IPS-15b (cell line): ENCODE measurements around the gene MNT.

ENCODE experiments used
- H3K27me3 ChIP-seq: one replicate; pipeline ENCODE4 v1.6.1; 2013; ENCODE audit warnings: low read length; ENCODE audit not compliant: control insufficient read depth, insufficient read depth
- H3K36me3 ChIP-seq: one replicate; pipeline ENCODE4 v1.6.1; 2013; ENCODE audit warnings: low read length; ENCODE audit not compliant: control insufficient read depth, insufficient read depth
- H3K4me1 ChIP-seq: one replicate; pipeline ENCODE4 v1.6.1; 2013; ENCODE audit warnings: mild to moderate bottlenecking, low read length; ENCODE audit not compliant: control insufficient read depth, insufficient read depth
- H3K4me3 ChIP-seq: one replicate; pipeline ENCODE4 v1.5.1; 2013; ENCODE audit warnings: low read depth, low read length
- H3K9ac ChIP-seq: one replicate; pipeline ENCODE4 v1.6.1; 2013; ENCODE audit warnings: low read depth, mild to moderate bottlenecking, low read length
- H3K9me3 ChIP-seq: one replicate; pipeline ENCODE4 v1.6.1; 2013; ENCODE audit warnings: mild to moderate bottlenecking, low read length; ENCODE audit not compliant: control insufficient read depth, insufficient read depth

Gene MNT

DNA sequence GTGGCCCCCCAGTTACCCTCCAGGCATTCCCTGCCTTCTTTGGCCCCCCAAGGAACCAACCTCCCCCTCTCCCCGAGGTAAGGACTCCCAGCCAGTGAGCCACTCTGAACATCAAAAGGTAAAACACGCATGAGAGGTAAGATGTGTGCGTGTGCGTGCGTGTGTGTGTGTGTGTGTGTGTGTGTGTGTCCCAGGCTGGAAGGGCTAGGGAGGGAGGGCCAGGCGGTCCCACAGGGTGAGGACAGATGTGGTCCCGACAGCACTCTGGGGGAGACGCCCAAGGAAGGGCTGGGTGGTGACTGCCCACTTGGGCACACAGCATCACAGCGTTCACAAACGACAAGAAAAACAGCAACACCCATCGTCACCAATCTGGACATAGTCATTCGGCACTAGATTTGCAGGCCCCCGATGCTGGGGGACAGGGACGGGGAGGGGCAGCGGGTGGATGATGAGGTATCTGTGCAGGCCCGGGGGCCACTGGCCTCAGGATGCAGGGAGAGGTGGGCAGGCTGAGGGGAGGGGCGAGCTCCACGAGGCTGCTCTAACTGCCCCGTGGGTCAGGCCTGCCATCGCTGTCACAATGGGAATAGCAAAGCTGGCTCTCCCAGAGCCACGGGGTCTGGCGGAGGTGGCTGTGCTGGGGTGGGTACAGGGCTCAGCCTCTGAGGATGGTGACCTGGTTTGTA is 16.3 kb downstream of the MNT start:
- no peak overlapping the region for H3K9ac ChIP-seq
- H3K36me3 ChIP-seq, result peaks cover 14% of the 10 kb centered on the region
- H3K27me3 ChIP-seq, result no peaks in the 10 kb centered on the region
- no peak overlapping the region for H3K4me3 ChIP-seq
- H3K4me1 ChIP-seq, result peaks cover 2% of the 10 kb centered on the region
- H3K9me3 ChIP-seq, result no peaks in the 10 kb centered on the region

DNA sequence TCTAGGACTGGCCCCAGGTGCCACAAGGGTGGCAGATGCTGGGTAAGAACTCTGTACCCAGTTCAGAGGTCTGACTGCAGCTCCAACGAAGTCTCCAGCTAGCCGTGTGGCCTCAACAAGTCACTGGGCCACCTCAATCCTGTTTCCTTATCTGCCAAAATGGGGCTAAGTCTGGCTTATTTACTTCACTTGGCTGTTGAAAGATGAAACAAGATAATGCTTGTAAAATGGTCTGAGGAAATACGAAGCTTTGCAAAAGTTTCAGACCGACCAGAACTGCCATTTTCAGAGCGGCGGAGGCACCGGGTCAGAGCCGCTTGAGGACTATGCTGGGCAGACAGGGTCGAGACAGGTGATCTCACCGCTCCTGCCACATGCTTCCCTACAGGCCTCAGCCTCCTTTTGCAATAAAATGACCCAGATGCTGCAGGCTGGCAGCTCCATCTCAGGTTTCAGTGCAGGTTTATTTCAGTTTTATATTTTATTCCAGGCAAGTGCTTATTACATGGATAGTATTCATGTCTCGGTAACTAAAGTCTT is 17.2 kb downstream of the MNT start:
- H3K9me3 ChIP-seq, result no peaks in the 10 kb centered on the region
- peaks cover 19% of the 10 kb centered on the region for H3K36me3 ChIP-seq
- H3K9ac ChIP-seq, result peak overlapping the region; percentile 16
- H3K4me3 ChIP-seq, result no peak overlapping the region
- no peaks in the 10 kb centered on the region for H3K27me3 ChIP-seq
- H3K4me1 ChIP-seq, result peaks cover 2% of the 10 kb centered on the region

DNA sequence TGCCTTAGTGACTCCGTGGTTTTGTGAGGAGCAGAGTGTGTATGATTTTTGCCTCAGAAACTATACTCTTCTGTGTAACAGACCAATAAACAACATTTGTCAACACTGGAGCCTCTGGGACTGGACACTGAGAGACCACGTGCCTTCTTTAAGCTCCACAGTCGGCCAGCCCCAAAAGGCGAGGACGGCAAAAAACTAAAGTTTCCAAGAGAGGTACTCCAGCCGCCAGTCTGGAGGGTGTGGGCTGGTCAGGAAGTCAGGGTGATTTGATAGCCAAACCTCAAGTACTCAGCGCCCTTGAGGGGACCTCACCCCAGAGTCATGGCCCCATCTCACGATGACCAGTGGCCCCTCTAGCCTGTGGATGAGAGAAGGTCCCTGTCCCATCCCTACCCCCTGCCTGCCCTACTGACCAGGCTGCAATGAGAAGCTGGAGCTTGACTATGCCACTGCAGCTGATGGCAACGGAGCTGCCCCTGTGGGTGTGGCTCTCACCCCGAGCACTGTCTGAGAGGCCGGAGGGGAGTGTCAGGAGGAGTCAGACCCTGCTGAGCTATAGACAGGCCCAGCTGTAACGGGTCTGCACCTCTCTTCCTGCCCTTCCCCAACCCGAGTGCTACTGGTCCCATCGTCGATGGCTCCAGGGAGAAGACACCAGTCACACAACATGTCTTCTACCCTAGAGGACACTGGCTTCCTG is 19.8 kb downstream of the MNT start:
- no peak overlapping the region for H3K9ac ChIP-seq
- H3K9me3 ChIP-seq, result no peaks in the 10 kb centered on the region
- no peaks in the 10 kb centered on the region for H3K4me1 ChIP-seq
- H3K27me3 ChIP-seq, result no peaks in the 10 kb centered on the region
- H3K4me3 ChIP-seq, result no peak overlapping the region
- peaks cover 25% of the 10 kb centered on the region for H3K36me3 ChIP-seq

DNA sequence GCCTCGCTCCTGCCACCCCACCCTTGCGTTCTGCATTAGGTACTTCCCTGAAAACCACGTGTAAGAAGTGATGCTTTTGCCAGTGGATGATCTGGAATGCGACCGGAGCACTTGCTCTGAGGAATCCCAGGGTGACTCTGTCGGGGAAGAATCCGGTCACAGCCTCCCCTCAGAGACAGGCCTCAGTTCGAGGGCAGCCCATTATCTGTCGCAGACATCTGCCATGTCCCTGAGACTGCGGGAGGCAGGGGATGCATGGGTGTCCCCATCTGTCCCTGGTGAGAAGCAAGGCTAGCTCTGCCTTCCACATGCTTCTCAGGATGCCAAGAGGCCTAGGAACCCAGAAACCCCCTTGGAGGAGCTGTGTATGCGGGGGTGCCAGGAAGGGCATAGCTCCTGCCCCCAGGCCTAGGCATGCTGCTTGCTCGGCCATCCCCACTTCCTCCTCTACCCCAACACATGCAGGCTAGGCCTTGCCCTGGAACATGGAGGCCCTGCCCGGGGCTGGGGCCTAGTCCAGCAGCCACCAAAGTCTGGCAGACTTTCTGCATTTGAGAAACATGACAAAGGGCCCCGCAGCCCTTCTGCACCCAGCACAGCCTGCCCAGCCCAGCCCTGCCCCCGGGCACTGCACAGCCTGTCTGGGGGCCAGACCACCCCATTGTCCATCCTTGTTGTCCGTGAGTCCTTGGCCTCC is 20.5 kb downstream of the MNT start:
- Histone ChIP-seq H3K9me3 (no peaks in the 10 kb centered on the region), H3K9ac (no peak overlapping the region), H3K27me3 (no peaks in the 10 kb centered on the region), H3K4me3 (no peak overlapping the region), H3K4me1 (no peaks in the 10 kb centered on the region), H3K36me3 (peaks cover 27% of the 10 kb centered on the region)

DNA sequence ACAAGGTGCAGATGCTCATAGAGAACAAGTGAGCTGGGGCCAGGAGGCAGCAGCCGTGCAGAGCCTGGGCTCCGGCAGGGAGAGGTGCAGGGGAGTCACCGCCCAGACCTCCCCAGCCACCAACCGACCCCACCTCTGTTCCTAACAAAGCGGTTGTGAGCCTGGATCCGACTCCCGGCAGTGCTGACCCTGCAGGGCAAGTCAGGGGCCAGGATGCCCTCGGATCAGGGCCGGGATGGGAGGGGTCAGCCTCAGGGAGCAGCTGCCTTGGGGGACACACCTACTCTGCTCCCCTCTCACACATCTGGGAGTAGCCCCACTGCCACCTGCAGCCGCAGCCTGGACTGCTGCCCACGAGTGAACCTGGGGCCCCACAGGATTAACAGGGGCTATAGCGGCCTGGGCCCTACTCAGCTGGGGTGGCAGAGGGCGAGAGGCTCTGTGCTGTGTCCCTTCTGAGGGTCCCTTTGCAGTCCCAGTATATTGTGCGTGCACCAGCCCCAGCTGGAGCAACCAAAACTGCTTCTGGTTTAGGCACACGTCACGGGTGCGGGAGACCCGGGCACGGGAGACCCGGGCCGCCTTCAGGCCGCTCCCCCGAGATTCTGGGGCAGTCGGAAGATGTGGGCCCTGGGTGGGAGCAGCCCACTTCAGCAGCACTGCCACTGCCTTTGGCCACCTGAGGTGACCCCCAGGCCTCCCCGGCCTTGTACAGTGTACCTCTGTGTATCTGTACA is 21.2 kb downstream of the MNT start:
- Histone ChIP-seq H3K9ac (no peak overlapping the region), H3K9me3 (no peaks in the 10 kb centered on the region), H3K4me3 (no peak overlapping the region), H3K4me1 (no peaks in the 10 kb centered on the region), H3K27me3 (no peaks in the 10 kb centered on the region), H3K36me3 (peaks cover 31% of the 10 kb centered on the region)

DNA sequence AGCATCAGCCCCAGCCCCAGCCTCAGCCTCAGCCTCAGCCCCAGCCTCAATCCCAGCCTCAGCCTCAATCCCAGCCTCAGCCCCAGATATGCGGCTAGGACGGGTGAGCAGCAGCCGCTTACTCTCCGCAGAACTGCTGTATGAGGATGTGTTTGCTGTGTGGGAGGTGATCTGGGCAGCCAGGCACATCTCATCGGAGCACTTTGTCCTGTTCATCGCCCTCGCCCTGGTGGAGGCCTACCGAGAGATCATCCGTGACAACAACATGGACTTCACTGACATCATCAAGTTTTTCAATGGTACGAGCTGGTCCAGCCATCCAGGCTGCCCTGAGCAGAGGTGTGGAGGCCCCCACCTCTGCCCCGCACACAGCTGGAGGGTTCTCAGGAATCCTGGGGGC is 22.0 kb downstream of the MNT start:
- H3K9me3 ChIP-seq, result no peaks in the 10 kb centered on the region
- H3K36me3 ChIP-seq, result peaks cover 31% of the 10 kb centered on the region
- no peak overlapping the region for H3K4me3 ChIP-seq
- no peak overlapping the region for H3K9ac ChIP-seq
- H3K4me1 ChIP-seq, result no peaks in the 10 kb centered on the region
- H3K27me3 ChIP-seq, result no peaks in the 10 kb centered on the region

DNA sequence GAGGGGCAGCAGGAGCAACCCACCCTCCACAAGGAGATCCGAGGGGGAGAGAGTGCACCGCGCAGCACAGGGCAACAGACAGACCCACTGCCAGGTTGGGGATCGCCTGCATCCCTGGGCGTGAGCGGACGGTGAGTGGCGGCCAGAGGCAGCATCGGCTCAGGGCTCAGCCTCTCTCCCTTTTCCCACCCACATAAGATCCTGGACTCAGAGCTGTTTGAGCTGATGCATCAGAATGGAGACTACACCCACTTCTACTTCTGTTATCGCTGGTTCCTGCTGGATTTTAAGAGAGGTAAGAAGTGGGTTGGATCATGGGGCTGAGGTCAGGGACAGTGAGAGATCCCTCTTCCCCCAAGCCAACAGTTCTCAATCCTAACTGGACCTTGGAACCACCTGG is 23.2 kb downstream of the MNT start:
- no peak overlapping the region for H3K9ac ChIP-seq

DNA sequence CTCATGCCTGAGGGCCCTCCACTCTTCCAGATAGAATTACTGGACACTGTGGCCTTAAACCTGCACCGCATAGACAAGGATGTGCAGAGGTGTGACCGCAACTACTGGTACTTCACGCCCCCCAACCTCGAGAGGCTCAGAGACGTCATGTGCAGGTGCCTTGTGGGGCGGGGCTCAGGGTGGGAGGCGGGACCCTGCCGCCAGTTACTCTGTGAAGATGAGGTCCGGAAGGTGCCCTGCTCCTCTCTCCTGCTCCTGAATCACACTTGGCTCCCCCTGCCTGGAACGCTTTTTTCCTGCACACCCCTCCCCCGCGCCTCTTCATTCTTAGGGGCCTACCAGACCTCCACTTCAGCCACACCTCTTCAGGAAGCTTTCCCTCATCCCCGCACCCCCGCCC is 24.8 kb downstream of the MNT start:
- H3K9me3 ChIP-seq, result no peaks in the 10 kb centered on the region
- H3K9ac ChIP-seq, result no peak overlapping the region
- H3K36me3 ChIP-seq, result peaks cover 46% of the 10 kb centered on the region
- no peaks in the 10 kb centered on the region for H3K4me1 ChIP-seq
- no peaks in the 10 kb centered on the region for H3K27me3 ChIP-seq
- no peak overlapping the region for H3K4me3 ChIP-seq

More for the DNA sequence above, 23.2 kb downstream of the MNT start:
- Histone ChIP-seq H3K4me1 (no peaks in the 10 kb centered on the region), H3K4me3 (no peak overlapping the region), H3K36me3 (peaks cover 42% of the 10 kb centered on the region), H3K9me3 (no peaks in the 10 kb centered on the region), H3K27me3 (no peaks in the 10 kb centered on the region)

DNA sequence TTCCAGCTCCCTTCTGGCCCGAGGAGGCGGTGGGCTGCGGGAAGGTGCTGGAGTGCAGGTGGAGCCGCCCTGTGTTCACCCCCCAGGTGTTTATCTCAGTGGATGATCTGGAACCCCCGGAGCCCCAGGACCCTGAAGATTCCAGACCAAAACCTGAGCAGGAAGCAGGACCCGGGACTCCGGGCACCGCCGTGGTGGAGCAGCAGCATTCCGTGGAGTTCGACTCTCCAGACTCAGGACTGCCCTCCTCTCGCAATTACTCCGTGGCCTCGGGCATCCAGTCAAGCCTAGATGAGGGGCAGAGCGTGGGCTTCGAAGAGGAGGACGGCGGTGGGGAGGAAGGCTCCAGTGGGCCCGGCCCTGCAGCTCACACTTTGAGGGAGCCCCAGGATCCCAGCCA is 25.5 kb downstream of the MNT start:
- Histone ChIP-seq H3K36me3 (peaks cover 46% of the 10 kb centered on the region), H3K27me3 (no peaks in the 10 kb centered on the region), H3K9ac (no peak overlapping the region)

DNA sequence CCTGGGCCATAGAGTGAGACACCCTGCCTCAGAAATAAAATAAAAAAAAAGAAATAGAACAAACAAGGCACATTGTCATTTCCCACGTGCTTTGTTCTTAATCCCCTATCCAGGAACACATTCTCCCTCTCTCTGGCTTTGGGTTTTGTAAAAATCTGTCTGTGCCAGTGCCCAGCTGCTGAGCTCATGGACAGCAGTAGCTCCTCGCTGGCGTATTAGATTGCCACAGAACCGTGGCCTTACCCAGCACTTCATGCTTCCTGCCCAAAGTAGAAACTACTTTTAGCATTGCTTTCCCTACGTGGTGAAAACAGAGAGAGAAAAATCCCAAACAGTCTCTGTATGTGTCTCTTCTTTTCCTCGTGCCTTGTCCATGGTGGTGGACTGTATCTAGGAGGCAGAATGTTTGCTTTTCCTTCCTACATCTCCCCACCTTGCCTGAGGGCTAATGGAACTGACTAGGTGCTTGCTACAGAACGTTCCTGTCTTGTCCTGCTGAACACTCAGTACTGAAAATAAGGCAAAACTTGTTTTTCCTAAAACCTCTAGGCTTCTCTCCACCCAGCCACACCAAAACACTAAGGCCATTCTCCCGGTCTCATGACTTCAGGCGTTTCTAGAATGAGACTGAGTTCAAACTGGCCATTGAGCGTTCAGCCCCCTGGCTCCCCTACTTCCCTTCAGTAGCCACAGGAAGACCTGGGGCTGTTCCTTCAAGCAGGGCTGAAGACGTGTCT is 26.1 kb downstream of the MNT start:
- Histone ChIP-seq H3K27me3 (no peaks in the 10 kb centered on the region), H3K4me1 (no peaks in the 10 kb centered on the region), H3K36me3 (peaks cover 44% of the 10 kb centered on the region), H3K9me3 (no peaks in the 10 kb centered on the region), H3K4me3 (no peak overlapping the region), H3K9ac (no peak overlapping the region)

More for the DNA sequence above, 25.5 kb downstream of the MNT start:
- H3K4me3 ChIP-seq, result no peak overlapping the region
- H3K4me1 ChIP-seq, result no peaks in the 10 kb centered on the region
- no peaks in the 10 kb centered on the region for H3K9me3 ChIP-seq

DNA sequence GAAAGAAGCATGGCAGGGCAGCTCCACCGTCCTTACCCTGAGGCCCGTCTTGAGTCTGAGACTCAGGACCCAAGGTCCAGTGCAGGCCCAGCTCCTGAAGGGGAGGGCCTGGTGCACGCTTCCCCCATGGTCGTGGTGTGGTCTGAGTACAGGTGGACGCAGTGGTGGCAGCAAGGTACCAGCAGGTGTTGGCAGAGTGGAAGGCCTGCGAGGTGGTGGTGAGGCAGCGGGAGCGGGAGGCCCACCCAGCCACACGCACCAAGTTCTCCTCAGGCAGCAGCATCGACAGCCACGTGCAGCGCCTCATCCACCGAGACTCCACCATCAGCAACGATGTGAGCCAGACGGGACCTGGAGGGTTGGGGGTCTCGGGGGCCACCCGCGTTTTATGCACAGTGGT is 27.7 kb downstream of the MNT start:
- Histone ChIP-seq H3K9ac (no peak overlapping the region), H3K4me1 (no peaks in the 10 kb centered on the region), H3K9me3 (no peaks in the 10 kb centered on the region), H3K27me3 (no peaks in the 10 kb centered on the region), H3K4me3 (no peak overlapping the region), H3K36me3 (peaks cover 38% of the 10 kb centered on the region)
